GM11168 (cell line): ENCODE data around the gene RARRES2.

Experiments used
- in situ Hi-C: fragments of 300-500 bp; cut with MboI; formaldehyde crosslinking; loops from one replicate; pipeline ENCODE4 v1.12.0; 2022; ENCODE audit warnings: low sequenced_read_pairs; ENCODE audit not compliant: unreplicated experiment

RARRES2 gene

DNA sequence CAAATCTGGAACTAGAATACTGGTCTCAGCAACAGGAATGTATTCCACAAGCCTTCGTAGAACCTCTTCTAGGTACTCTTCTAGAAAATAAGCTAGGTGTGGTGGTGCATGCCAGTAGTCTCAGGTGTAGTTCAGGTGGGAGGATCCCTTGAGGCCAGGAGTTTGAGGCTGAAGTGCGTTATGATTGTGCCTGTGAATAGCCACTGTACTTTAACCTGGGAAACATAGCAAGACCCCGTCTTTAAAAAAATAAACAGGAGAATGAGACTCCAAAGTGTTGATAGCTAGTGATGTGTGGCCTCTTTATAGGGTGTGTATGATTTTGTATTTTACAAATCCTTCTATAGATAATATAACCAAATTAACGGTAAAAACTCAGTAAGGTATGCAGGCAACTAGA is 36.2 kb upstream of the RARRES2 start:
- in situ Hi-C loops: no loop called here

DNA sequence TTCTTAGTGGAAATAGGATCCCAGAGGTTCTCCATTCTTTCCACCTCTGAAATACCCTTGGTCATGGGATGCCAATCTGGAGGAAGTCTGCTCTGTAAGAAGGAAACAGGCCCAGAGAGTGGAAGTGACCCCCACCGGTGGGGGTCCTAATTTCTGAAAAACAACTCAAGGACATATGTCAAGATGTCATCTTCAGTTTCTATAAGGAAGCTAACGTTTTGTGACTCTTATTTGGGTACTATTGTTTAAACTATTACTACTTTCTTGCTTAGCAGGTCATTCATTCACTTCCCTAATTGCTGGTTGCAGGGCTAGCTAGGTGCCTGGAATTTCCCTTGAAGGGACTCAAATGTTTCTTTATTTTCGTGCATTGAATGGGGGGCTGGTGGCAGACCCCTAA is 35.8 kb upstream of the RARRES2 start:
- in situ Hi-C loops: no loop called here

DNA sequence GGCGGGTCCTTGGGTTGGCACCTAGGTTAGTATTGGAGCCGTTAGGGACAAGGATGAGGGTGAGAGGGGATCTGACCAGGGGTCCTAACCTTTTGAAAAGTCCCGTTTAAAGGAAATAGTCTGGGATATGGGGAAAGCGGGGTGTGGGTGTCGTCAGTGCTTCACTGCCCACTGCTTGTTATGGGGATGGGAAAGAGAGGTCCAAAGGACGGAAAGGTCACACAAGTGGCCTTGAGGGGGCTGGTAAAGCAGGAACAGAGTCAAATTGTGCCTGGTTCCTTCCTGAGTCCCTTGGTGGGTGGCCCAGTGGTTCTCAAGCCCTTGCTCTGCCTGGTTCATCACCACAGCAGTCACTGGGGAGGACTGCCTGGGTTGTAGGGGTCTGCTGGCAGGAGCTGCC is 35.1 kb upstream of the RARRES2 start:
- in situ Hi-C loops: no loop called here

DNA sequence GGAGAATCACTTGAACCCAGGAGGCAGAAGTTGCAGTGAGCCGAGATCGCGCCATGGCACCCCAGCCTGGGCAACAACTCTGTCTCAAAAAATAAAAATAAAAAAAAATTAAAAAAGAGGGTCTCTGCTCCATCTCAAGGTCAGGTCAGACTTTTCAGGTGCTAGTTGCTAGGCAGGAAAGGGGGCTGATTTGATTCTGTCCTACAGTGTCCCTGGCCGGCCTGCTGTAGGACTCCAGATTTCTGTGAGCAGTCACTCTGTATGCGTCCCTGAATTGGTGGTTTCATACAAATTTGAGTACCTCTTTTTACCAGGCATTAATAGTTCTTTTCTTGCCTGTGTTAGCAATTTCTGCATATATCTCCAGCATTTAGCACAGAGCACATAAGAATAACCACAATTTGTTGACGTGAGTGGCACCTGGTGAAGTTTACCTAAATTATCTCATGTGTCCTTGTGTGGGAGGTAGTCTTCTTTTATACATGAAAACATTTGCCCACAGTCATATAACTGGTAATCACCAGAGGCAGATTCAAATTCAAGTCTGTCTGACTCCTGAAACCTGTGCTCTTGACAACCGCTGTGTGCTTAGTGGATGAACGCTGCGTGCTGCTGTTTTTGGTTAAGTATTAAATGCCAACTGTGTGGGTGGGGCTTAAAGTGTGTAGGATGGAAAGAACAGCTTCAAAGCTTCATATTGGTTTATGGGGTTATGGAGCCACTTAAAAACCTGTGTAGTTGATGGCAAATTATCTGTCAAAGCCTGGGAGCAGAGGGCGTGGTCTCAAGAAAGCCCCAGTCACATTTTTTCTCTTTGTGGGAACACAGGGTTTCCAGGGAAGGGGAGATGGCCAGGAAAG is 34.5 kb upstream of the RARRES2 start:
- in situ Hi-C loops: no loop called here

DNA sequence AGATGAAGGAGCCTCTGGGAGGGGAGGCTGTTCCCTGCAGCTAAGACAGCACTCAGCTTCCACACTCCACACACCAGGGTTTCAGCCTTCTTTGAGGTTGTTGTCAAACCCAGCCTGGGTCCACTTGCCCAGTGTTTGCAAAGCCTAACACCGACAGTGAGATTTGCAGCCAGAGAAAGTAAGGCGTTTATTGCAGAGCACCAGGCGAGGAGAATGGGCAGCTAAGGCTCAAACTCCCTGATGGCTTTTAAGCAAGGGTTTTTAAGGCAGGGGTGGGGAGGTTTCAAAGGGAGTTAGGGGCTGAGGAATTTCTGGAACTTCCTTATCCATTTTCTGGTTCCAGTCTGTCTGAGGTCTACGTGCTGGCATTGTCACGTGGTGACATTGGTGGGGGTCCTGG is 33.0 kb upstream of the RARRES2 start:
- in situ Hi-C loops: no loop called here

DNA sequence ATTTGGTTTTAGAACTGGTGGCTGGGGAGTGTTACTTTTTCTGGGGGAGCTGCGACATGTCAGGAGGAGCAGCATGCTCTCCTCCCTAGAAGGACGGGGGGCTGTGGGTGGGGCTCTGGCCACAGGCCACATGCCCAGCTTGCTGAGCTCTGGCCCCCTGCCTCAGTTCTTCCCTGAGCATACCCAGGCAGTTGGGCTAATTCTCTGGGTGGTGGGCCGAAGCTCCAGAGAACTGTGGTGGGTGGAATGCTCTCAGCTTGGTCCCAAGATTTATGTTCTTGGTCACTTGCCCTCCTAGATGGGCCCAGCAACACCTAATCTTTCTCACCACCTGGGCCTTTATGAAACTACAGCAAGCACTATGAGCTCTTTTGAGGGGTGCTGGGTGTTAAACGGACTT is 32.6 kb upstream of the RARRES2 start:
- in situ Hi-C loops: no loop called here

DNA sequence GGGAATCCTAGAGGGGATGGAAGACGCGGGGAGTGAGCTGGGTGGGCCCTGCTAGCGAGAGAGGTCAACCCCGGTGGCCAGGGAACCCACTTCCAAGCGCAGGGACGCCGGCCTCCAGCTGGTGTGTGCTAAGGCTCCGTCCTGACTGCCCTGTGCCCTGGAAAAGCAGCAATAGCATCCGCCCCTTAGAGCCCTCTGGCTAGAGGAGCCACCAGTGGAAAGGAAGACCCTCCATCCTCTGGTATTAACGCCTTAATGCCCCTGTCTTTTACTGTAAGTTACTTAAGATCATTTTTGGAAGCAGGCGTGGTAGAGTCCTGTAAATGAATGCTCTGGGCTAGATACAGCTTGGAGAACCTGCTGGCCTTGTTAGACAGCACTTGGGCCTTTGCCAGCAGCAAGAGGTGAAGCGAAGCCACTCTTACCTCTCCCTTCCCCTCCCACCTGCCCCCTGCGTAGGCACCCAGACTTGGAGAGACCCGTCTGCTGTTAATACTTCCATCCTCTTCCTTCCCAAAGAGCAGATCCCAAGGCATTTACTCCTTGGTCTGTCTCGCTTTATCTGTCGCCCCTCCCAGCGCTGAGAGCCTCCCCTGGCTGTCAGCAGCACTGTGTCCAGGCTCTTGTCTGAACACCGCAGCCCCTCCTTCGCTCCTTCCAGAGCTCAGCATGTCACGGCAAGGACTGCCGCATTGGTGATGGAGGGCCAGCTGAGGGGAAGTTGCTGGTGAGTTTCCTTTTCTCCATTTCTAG is 31.8 kb upstream of the RARRES2 start:
- in situ Hi-C loops: no loop called here

DNA sequence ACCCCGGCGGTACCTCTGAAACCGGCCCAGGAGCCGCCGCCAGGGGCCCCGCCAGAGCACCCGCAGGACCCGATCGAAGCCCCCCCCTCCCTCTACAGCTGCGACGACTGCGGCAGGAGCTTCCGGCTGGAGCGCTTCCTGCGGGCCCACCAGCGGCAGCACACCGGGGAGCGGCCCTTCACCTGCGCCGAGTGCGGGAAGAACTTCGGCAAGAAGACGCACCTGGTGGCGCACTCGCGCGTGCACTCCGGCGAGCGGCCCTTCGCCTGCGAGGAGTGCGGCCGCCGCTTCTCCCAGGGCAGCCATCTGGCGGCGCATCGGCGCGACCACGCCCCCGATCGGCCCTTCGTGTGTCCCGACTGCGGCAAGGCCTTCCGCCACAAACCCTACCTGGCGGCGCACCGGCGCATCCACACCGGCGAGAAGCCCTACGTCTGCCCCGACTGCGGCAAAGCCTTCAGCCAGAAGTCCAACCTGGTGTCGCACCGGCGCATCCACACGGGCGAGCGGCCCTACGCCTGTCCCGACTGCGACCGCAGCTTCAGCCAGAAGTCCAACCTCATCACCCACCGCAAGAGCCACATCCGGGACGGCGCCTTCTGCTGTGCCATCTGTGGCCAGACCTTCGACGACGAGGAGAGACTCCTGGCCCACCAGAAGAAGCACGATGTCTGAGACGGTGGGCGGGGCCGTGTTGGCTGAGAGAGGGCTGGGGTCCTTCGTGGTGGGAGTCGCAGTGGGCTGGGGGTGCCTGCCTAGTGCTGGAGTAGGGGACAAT is 31.0 kb upstream of the RARRES2 start:
- in situ Hi-C loops: no loop called here

DNA sequence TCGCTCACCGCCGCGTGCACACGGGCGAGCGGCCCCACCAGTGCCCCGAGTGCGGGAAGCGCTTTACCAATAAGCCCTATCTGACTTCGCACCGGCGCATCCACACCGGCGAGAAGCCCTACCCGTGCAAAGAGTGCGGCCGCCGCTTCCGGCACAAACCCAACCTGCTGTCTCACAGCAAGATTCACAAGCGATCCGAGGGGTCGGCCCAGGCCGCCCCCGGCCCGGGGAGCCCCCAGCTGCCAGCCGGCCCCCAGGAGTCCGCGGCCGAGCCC is 30.5 kb upstream of the RARRES2 start:
- in situ Hi-C loops: no loop called here

DNA sequence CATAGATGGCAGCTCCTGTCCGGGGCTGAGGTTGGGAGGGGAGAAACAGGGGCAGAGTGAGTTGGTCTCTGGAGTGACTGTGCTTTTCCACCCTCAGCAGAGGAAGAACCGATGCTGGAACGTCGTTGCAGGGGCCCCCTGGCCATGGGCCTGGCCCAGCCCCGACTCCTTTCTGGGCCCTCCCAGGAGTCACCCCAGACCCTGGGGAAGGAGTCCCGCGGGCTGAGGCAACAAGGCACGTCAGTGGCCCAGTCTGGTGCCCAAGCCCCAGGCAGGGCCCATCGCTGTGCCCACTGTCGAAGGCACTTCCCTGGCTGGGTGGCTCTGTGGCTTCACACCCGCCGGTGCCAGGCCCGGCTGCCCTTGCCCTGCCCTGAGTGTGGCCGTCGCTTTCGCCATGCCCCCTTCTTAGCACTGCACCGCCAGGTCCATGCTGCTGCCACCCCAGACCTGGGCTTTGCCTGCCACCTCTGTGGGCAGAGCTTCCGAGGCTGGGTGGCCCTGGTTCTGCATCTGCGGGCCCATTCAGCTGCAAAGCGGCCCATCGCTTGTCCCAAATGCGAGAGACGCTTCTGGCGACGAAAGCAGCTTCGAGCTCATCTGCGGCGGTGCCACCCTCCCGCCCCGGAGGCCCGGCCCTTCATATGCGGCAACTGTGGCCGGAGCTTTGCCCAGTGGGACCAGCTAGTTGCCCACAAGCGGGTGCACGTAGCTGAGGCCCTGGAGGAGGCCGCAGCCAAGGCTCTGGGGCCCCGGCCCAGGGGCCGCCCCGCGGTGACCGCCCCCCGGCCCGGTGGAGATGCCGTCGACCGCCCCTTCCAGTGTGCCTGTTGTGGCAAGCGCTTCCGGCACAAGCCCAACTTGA is 29.9 kb upstream of the RARRES2 start:
- in situ Hi-C loops: no loop called here

DNA sequence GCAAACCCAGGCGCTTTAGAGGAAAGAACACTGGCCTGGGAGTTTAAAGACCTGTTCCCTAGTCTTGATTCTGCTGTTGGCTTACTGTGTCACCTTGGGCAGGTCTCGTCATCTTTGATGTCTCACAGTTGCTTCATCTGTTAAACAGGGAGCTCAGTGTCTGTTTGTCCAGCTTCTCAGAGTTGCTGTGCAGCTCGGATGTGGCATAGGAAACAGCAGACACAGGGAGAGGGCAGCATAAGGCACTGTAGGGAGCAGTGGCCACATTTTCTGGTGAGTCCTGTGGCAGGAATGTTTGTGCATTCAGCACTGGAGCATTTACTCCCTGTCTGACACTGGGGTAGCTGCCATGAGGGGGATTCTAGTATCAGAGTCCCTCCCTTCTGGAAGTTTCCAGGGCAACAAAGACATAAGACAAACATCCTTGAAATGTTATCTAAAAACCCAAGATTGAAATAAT is 29.2 kb upstream of the RARRES2 start:
- in situ Hi-C loops: no loop called here

DNA sequence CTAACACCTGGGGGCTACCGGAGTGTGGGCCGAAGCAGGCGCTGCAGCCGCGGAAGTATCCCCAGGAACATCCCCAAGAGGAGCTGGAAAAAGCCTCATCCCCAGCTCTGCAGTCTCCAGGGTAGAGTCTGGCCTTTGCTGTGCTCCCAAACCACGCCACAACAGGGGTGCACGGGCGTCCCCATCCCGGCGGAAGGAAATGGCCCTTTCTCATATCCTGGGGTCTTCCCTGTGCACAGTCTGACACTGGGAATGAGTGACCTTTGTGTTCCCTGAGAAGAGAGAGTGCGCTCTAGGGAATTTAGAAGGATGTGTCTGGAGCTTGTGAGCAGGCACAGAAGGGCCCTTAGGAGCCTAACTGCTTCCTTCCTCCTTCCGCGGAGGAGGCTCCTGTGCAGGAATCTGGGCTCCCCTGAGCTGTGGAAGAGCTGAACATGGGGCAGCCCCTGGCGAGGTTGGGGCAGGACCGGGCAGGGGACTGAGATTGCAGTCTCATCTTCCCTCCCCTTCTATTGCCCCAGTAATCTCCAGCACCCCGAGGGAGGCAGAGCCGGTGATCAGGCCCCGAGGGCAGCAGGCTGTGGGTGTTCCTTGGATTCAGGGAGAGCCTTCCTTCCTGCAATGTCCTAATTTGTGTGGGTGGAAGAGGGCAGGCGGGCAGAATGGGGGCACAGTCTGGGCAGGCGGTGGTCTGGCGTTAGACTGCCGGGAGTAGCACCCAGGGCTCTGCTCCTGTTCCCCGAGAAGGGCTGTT is 28.5 kb upstream of the RARRES2 start:
- in situ Hi-C loops: loop anchor here (10.0 kb wide), 1 partner anchor 55 kb away; no protein-coding TSS in a partner anchor

DNA sequence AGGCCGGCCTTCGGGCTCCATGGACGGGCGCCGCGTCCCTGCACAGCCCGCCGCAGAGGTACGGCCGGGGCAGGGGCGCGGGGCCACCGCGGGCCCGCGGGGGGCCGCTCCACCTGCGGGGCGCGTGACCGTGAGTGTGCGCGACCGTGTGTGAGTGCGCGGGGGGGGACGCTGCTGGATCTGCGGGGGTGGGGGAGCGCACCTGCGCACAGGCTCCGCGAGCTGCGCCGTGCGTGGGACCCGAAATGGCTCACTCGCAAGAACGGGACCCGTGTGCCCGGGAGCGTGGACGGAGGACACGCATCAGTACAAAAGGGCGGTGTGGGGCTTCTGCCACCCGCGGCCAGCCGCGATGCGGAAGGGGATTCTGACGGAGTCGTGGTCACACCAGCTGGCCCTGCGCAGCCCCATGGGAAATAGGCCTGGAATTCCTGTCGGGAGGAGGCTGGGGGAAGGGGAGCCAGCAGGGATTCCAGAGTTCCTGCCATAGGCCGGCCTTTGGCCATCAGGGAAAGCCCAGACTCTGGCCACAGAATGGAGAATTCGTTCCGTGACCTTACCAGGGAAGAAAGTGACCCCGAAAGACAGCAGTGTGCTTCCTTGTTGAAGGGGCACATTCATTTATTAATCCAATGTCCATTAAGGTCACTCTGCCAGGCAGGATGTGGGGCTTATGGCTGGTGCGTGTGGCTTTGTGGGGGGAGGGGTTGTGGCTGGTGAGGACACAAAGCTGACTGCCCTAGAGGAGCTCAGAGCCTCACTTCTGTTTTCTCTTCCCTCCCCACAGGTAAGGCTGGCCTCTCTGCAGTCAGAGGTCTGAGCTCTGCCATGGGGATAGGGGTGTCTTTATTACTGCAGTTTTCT is 27.7 kb upstream of the RARRES2 start:
- in situ Hi-C loops: loop anchor here (10.0 kb wide), 1 partner anchor 56 kb away; no protein-coding TSS in a partner anchor

DNA sequence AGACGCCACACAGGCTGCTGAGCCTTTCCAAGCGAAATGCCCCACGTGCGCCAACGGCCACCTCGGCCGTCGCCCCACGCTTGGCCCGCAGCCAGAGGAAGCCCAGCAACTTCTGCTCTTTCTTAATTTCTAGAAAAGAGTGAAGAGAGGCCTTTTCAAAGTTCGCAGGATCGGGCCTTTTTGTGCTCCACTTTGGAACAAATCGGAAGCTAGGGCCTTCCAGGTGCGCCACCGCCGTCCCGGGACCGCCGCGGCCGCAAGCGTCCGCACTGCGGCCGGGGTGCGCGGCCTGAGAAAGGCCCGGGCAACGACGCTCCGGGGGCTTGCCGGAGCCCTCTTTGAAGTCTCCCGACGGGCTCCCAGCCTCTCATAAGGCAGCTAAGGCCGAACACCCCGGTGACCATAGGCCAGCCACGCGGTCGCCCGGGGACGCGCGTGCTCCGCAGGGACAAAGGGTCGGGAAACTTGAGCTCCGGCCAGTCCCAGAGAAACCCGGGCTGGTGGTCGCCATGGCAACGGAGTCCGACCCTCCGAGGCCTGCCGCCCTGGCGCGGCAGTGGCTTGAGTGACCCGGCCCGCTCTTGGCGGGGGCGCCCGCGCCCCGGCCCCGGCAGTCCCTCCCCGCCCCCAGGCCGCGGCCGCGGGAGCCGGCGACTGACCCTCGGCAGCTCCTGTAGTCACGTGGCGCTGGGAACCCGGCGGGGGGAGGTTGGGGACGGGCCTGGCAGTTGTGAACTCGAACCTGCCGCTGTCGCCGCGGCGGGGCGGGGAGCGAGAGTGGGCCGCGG is 26.9 kb upstream of the RARRES2 start, which contains the start of gene REPIN1:
Gene REPIN1 (plus strand): TSS at position 727 of the 788 bp plus-strand sequence. CDS start 890 bp downstream, outside the sequence.
- in situ Hi-C loops: loop anchor here (10.0 kb wide), 1 partner anchor 57 kb away; no protein-coding TSS in a partner anchor

DNA sequence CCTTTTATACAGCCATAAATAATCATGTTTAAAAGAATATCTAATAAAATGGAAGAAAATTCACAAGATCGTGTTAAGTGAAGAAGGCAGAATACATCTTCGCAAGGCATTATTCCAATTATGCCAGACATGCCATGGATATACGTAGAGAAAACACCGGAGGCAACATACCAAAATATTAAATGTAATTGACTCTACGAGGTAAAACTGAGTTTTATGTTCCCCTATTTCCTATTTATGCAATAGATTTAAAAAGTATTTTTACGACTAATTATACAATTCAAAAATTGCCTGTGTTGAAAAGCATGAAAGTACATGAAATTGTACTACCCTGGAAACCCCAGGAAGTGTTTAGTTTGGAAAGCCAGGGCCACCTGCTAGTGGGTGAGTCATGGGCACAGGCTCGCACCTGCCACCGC is 26.3 kb upstream of the RARRES2 start:
- in situ Hi-C loops: loop anchor here (10.0 kb wide), 1 partner anchor 57 kb away; no protein-coding TSS in a partner anchor

DNA sequence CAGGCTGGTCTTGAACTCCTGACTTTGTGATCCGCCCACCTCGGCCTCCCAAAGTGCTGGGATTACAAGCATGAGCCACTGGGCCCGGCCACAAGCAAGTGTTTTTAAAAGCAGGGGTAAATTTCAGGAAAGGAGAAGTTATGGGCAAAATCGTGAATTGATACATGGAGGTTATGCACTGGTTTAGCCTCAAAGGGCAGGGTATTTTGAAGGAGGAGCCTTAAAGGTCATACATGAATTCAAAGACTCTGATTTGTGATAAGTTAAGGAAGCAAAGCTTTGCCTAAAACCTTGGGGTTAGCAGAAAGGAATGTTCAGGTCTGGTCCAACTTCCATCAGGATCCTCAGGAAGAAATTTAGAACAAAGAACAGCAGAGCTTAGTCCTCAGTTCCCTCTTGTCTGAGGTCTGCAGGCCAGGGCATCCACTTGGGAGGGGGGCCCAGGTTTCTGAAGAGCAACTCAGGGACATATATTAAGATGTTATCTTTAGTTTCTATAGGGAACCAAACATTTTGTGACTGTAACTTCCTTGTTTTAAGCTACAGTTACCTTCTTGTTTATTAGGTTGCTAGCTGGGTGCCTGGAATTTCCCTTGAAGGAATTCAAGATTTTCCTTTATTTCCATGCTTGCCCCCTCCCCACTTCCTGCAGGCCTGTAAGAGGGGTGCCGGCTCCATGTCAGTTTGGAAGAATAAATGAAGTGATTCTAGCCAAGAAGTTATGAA is 24.4 kb upstream of the RARRES2 start:
- in situ Hi-C loops: loop anchor here (10.0 kb wide), 1 partner anchor 59 kb away; no protein-coding TSS in a partner anchor
